KMS-11 (cell line): Measurements from ENCODE around the gene ADAM30.

Experiments
- H2AFZ ChIP-seq: fragments of 200-600 bp; sonication (generic); 2 replicates; pipeline ENCODE4 v1.6.1; 2016; ENCODE audit warnings: antibody characterized with exemption, mixed run types, low read depth
- H3K27ac ChIP-seq: fragments of 200-600 bp; sonication (generic); 2 replicates; pipeline ENCODE4 v1.6.1; 2016; ENCODE audit warnings: mild to moderate bottlenecking, mixed run types
- H3K27me3 ChIP-seq: fragments of 200-600 bp; sonication (generic); 2 replicates; pipeline ENCODE4 v1.6.1; 2017; ENCODE audit warnings: mild to moderate bottlenecking, low read depth, mixed run types, moderate library complexity; ENCODE audit not compliant: insufficient read depth
- H3K36me3 ChIP-seq: fragments of 200-600 bp; sonication (generic); 2 replicates; pipeline ENCODE4 v1.6.1; 2017; ENCODE audit warnings: mild to moderate bottlenecking, mixed run types; ENCODE audit not compliant: insufficient read depth
- H3K4me1 ChIP-seq: fragments of 200-600 bp; sonication (generic); 2 replicates; pipeline ENCODE4 v1.6.1; 2016; ENCODE audit warnings: mild to moderate bottlenecking, low read depth, mixed run types; ENCODE audit not compliant: poor library complexity, severe bottlenecking
- H3K4me2 ChIP-seq: fragments of 200-600 bp; sonication (generic); 2 replicates; pipeline ENCODE4 v1.7.0; 2016; ENCODE audit warnings: mild to moderate bottlenecking, mixed run types
- H3K4me3 ChIP-seq: fragments of 200-600 bp; sonication (generic); IDR thresholded peaks from 2 replicates; pipeline ENCODE4 v1.6.1; 2017; ENCODE audit warnings: low read depth, low read length, mixed read lengths; ENCODE audit not compliant: insufficient read depth
- H3K79me2 ChIP-seq: fragments of 200-600 bp; sonication (generic); 2 replicates; pipeline ENCODE4 v1.6.1; 2016; ENCODE audit warnings: low read depth, mixed run types; ENCODE audit not compliant: insufficient read depth
- H3K9ac ChIP-seq: fragments of 200-600 bp; sonication (generic); 2 replicates; pipeline ENCODE4 v1.6.1; 2016; ENCODE audit warnings: mild to moderate bottlenecking, mixed run types
- H4K20me1 ChIP-seq: fragments of 200-600 bp; sonication (generic); 2 replicates; pipeline ENCODE4 v1.6.1; 2016; ENCODE audit warnings: mild to moderate bottlenecking, mixed run types; ENCODE audit not compliant: insufficient read depth
- CTCF ChIP-seq: fragments of 200-600 bp; sonication (generic); conservative IDR thresholded peaks from 2 replicates; pipeline ENCODE4 v1.6.1; 2017; ENCODE audit warnings: low read depth, mild to moderate bottlenecking, antibody characterized with exemption, low read length, moderate library complexity, mixed read lengths

ADAM30 gene

DNA sequence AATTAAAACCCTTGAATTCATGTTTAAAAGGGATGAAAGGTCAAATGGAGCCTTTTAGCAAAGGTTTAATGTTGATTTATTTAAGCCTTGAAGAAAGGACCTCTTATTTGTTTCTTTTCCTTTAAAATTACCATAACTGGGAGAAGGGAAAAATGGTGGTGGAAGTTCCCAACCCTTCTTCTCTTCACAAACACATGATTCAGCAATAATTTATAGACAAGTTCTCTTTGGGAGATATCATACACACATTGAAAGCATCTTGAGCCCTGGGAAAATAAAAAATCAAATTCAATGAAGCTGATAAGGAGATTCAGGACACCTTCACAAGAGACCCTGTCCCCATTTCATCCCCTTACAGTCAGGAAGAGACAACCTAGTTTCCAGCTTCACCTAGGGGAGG, 8.9 kb downstream of the ADAM30 start:
- no peaks in the 10 kb centered on the region for H3K36me3 ChIP-seq
- H2AFZ ChIP-seq, result no peak overlapping the region
- no peak overlapping the region for H3K9ac ChIP-seq
- no peak overlapping the region for H3K4me2 ChIP-seq
- H3K4me3 ChIP-seq, result no peak overlapping the region
- no peaks in the 10 kb centered on the region for H3K79me2 ChIP-seq
- TF ChIP-seq CTCF, result no peak
- no peaks in the 10 kb centered on the region for H3K27me3 ChIP-seq
- no peaks in the 10 kb centered on the region for H4K20me1 ChIP-seq
- H3K27ac ChIP-seq, result no peak overlapping the region
- no peaks in the 10 kb centered on the region for H3K4me1 ChIP-seq

DNA sequence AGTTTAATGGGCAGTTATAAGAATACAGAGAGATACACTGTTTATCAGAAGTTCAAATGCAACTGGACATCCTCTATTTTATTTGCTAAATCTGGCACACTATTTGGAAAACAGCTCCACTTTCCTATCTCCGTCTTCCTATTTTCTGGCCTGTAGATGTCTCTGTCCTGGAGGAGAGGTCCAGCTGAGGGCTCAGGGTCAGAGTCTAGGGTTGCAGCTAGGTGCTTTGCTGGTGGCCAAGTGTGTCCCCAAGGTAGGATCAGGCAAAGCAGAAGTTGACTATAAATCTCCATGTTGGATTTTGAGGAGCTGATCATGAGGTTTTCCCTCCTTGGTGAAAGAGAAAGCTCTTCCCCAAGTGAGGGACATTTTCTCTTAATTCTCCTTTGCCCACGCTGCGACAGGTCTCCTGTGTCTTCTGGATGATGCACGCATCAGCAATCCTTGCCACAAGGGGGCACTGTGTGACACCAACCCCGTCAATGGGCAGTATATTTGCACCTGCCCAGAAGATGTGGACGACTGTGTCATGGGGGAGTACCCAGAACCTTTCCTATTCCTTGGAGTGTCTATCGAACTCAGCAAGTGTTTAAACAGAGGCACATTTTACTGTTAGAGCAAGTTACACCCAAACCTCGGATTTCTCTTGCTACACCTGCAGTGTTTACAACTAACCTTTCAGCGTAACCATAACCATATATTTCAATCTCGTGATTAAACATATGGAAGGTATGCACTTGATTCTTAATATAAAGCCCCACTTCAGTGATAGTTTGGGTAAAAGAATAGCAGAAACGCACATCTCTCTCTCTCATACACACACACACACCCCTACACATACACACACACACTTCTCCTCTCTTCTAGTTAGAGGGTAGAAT, 10.2 kb downstream of the ADAM30 start:
- H3K36me3 ChIP-seq, result no peaks in the 10 kb centered on the region
- TF ChIP-seq CTCF, result peak; percentile 83
- H3K4me2 ChIP-seq, result no peak overlapping the region
- no peak overlapping the region for H3K4me3 ChIP-seq
- H4K20me1 ChIP-seq, result no peaks in the 10 kb centered on the region
- no peak overlapping the region for H3K9ac ChIP-seq
- H3K79me2 ChIP-seq, result no peaks in the 10 kb centered on the region
- H3K27me3 ChIP-seq, result no peaks in the 10 kb centered on the region
- no peaks in the 10 kb centered on the region for H3K4me1 ChIP-seq
- H2AFZ ChIP-seq, result no peak overlapping the region
- no peak overlapping the region for H3K27ac ChIP-seq

DNA sequence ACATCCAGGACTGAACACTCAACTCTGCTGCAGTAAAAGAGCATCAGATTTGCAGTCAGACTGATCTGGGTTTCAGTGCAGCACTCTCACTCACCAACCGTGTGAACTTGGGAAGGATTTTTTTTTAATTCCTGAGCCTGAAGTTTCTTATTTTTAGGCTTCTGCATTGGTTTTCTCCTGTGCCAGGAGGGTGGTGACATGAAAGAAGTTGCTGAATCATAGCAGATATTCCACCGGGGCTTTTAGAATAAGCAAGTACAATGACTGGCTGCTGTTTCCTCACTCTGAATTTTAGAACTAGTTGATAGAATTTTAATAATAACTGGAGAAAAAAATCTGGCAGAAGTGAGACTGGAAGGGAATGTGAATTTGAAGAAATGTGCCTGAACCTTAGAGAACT, 11.6 kb downstream of the ADAM30 start:
- Histone ChIP-seq H3K79me2 (no peaks in the 10 kb centered on the region), H3K27me3 (no peaks in the 10 kb centered on the region), H3K9ac (no peak overlapping the region), H3K27ac (no peak overlapping the region), H3K36me3 (no peaks in the 10 kb centered on the region), H4K20me1 (no peaks in the 10 kb centered on the region), H2AFZ (no peak overlapping the region), H3K4me2 (no peak overlapping the region), H3K4me3 (no peak overlapping the region), H3K4me1 (no peaks in the 10 kb centered on the region)
- TF ChIP-seq CTCF, result no peak

DNA sequence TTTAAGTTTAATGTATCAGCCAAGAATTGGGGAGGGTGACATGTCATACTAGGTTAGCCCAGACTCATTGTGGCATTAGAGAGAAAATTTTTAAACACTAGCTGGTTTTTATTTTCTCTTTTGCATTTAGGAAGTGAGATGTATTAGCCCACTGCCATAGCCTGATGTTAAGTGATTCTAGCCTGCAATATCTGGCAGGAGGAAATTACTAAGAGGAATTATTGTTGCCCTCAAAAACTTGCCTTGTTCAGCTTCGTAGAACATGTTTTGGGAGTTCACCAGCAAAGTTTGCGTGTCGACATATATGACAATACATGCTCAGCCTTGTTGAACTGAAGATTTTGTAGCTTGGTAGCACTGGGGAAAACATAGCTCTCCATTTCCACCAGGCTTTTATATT, 12.5 kb downstream of the ADAM30 start:
- Histone ChIP-seq H3K4me3 (no peak overlapping the region), H3K27ac (no peak overlapping the region), H3K27me3 (no peaks in the 10 kb centered on the region), H3K9ac (no peak overlapping the region), H3K79me2 (no peaks in the 10 kb centered on the region), H2AFZ (no peak overlapping the region), H3K4me2 (no peak overlapping the region), H4K20me1 (no peaks in the 10 kb centered on the region), H3K36me3 (no peaks in the 10 kb centered on the region), H3K4me1 (no peaks in the 10 kb centered on the region)
- TF ChIP-seq CTCF, result no peak
